GM12878 (cell line): ENCODE results near the gene P3H3. TPM values are rescaled to one million over a fixed set of nuclear protein-coding genes. Genes with fewer than 3 reads are reported as not detected.

ENCODE experiments used
- ATAC-seq: fragments of 200-7000 bp; cut with Tn5 transposase; 3 replicates; pipeline ENCODE4 v1.9.1; 2020; ENCODE audit warnings: mild to moderate bottlenecking, moderate library complexity
- BruUV-seq: library from RNA; stranded (reverse); fragments of 400-500 nt; replicated peaks from 2 replicates; lab custom pipeline; 2021; lab: Mats Ljungman, UMichigan
- CTCF ChIA-PET: fragments of 300-600 bp; sonication (Branson Sonifier 250); formaldehyde crosslinking; extraction: SDS; loops from one replicate; lab custom pipeline; 2021; ENCODE audit warnings: inconsistent platforms; lab: Yijun Ruan, JAX
- POLR2A ChIA-PET: fragments of 350-600 bp; formaldehyde crosslinking; extraction: SDS; loops from one replicate; lab custom pipeline; 2021; ENCODE audit warnings: inconsistent platforms; lab: Charles Lee
- RAD21 ChIA-PET: fragments of 300-600 bp; sonication (Branson Sonifier 250); formaldehyde crosslinking; loops from one replicate; lab custom pipeline; 2023; ENCODE audit warnings: antibody characterized with exemption; ENCODE audit not compliant: unreplicated experiment; lab: Charles Lee
- SMC1A ChIA-PET: fragments of 300-600 bp; sonication (Branson Sonifier 250); formaldehyde crosslinking; loops from one replicate; lab custom pipeline; 2023; ENCODE audit not compliant: unreplicated experiment, uncharacterized antibody; lab: Charles Lee
- DNase-seq: peaks from one replicate; pipeline ENCODE4 v3.0.0-alpha.2; 2011; ENCODE audit warnings: low read depth, low spot score
- FAIRE-seq: peaks from 3 replicates; lab custom pipeline; 2011; peaks lifted over from hg19 to GRCh38; lab: Jason Lieb, UNC
- H2AFZ ChIP-seq: 2 replicates; pipeline ENCODE4 v1.6.0; 2011; ENCODE audit warnings: low read depth, low read length, control low read depth; ENCODE audit not compliant: control insufficient read depth
- H3K27ac ChIP-seq: 2 replicates; pipeline ENCODE4 v1.5.1; 2011; ENCODE audit warnings: control low read depth; ENCODE audit not compliant: control insufficient read depth, insufficient read depth
- H3K27me3 ChIP-seq, 2 experiments: replicated peaks in 1 of 2; 2 replicates each; pipeline versions ENCODE4 v1.6.0 to v1.6.1; 2011; ENCODE audit warnings: low read length in 1 of 2; ENCODE audit not compliant: control insufficient read depth in 2 of 2, insufficient read depth in 2 of 2
- H3K36me3 ChIP-seq, 2 experiments: 2 replicates each; pipeline ENCODE4 v1.5.1; 2011; ENCODE audit warnings: low read length in 1 of 2; ENCODE audit not compliant: control insufficient read depth in 2 of 2, insufficient read depth in 2 of 2
- H3K4me1 ChIP-seq: 2 replicates; pipeline ENCODE4 v1.6.1; 2011; ENCODE audit warnings: mild to moderate bottlenecking, low read length, moderate library complexity, mixed read lengths; ENCODE audit not compliant: control insufficient read depth, insufficient read depth
- H3K4me2 ChIP-seq: 2 replicates; pipeline ENCODE4 v1.6.0; 2011; ENCODE audit warnings: control low read depth; ENCODE audit not compliant: control insufficient read depth, insufficient read depth
- H3K4me3 ChIP-seq: fragments of 200-600 bp; sonication (generic); 2 replicates; pipeline ENCODE4 v1.5.1; 2016
- H3K79me2 ChIP-seq: 2 replicates; pipeline ENCODE4 v1.6.0; 2011; ENCODE audit warnings: low read length; ENCODE audit not compliant: control insufficient read depth, insufficient read depth
- H3K9ac ChIP-seq: 2 replicates; pipeline ENCODE4 v1.8.0; 2011; ENCODE audit warnings: low read length, control low read depth, mixed read lengths; ENCODE audit not compliant: control insufficient read depth, insufficient read depth
- H3K9me3 ChIP-seq: replicated peaks from 3 replicates; pipeline ENCODE4 v1.5.1; 2011; ENCODE audit warnings: mild to moderate bottlenecking, low read length; ENCODE audit not compliant: control insufficient read depth, insufficient read depth
- H4K20me1 ChIP-seq: 2 replicates; pipeline ENCODE4 v1.6.0; 2011; ENCODE audit not compliant: control insufficient read depth, insufficient read depth
- ETV6 ChIP-seq, 2 experiments: fragments of 450-650 bp in 1 of 2; IDR thresholded peaks in 1 of 2; conservative IDR thresholded peaks in 1 of 2; 2 replicates each; pipeline ENCODE4 v1.6.1; 2014; ENCODE audit warnings: antibody characterized with exemption in 1 of 2, borderline replicate concordance in 1 of 2, low read depth in 1 of 2, mild to moderate bottlenecking in 1 of 2, moderate library complexity in 1 of 2
- NFXL1 ChIP-seq: fragments of 450-650 bp; IDR thresholded peaks from 2 replicates; pipeline ENCODE4 v1.6.1; 2017; ENCODE audit warnings: antibody characterized with exemption, mild to moderate bottlenecking, borderline replicate concordance
- NFYA ChIP-seq: IDR thresholded peaks from 2 replicates; pipeline ENCODE4 v1.6.1; 2011; ENCODE audit warnings: low read depth, mild to moderate bottlenecking, low read length, improper control_type of control experiment, borderline replicate concordance
- SKIL ChIP-seq: fragments of 450-650 bp; IDR thresholded peaks from 2 replicates; pipeline ENCODE4 v1.6.1; 2017; ENCODE audit warnings: mild to moderate bottlenecking, low read depth, inconsistent platforms; ENCODE audit not compliant: poor library complexity, severe bottlenecking
- SMC3 ChIP-seq: IDR thresholded peaks from 2 replicates; pipeline ENCODE4 v1.6.1; 2011; ENCODE audit warnings: low read length, improper control_type of control experiment, borderline replicate concordance
- TARDBP ChIP-seq: IDR thresholded peaks from 2 replicates; pipeline ENCODE4 v1.6.1; 2016; ENCODE audit warnings: borderline replicate concordance
- YBX1 ChIP-seq: fragments of 450-650 bp; IDR thresholded peaks from 2 replicates; pipeline ENCODE4 v1.6.1; 2016; ENCODE audit warnings: antibody characterized with exemption
- ZBTB33 ChIP-seq: fragments of 450-650 bp; IDR thresholded peaks from 2 replicates; pipeline ENCODE4 v1.6.1; 2017; ENCODE audit warnings: mild to moderate bottlenecking
- ZBTB40 ChIP-seq: fragments of 450-650 bp; IDR thresholded peaks from 2 replicates; pipeline ENCODE4 v1.6.1; 2016; ENCODE audit warnings: mild to moderate bottlenecking, moderate library complexity, borderline replicate concordance
- ZNF207 ChIP-seq: fragments of 450-650 bp; IDR thresholded peaks from 2 replicates; pipeline ENCODE4 v1.6.1; 2014; ENCODE audit warnings: antibody characterized with exemption, mild to moderate bottlenecking, borderline replicate concordance
- WGBS: methylation state at CpG from one replicate; pipeline ENCODE4 v1.1.6; 2016; ENCODE audit warnings: low lambda C conversion rate; ENCODE audit not compliant: insufficient replicate concordance, insufficient coverage; ENCODE audit errors: missing lambda C conversion rate; 5-methylcytosine and 5-hydroxymethylcytosine counted together
- in situ Hi-C: fragments of 300-500 bp; cut with MboI; formaldehyde crosslinking; loops from 9 replicates; pipeline ENCODE4 v1.14.3; 2018; ENCODE audit warnings: mixed read lengths
- intact Hi-C: fragments of 100-400 bp; cut with micrococcal nuclease; formaldehyde crosslinking; loops from one replicate; pipeline ENCODE4 v1.14.2; 2022; ENCODE audit not compliant: unreplicated experiment
- polyA plus RNA-seq, 11 experiments: library from polyadenylated mRNA; depleted of rRNA in 4 of 11; unstranded in 6 of 11; stranded (reverse) in 5 of 11; fragments of >200 nt; fragmentation: Nextera tagmentation in 4 of 11; fragmentation: Illumina TruSeq in 1 of 11; extraction: Ambion mirVana in 4 of 11; extraction: Trizol in 1 of 11; gene quantifications; 1 replicate in 1 of 11; 2 replicates in 10 of 11; pipeline versions ENCODE4 v1.2.1 to v1.2.3, GENCODE V29; 2011 to 2016; ENCODE audit warnings: inconsistent platforms in 2 of 11, missing spikeins in 2 of 11, low read depth in 1 of 11
- total RNA-seq, 4 experiments: library from RNA; depleted of rRNA in 3 of 4; stranded (reverse); fragments of >200 nt in 3 of 4; fragmentation: Illumina TruSeq in 1 of 4; extraction: Trizol in 1 of 4; gene quantifications; 2 replicates each; pipeline versions ENCODE4 v1.2.1 to v1.2.3, GENCODE V29; 2013 to 2021
- TF ChIP-seq, protein P1 (sequence below): IDR thresholded peaks from 2 replicates; pipeline ENCODE4 v1.6.1; 2011; ENCODE audit warnings: mild to moderate bottlenecking, low read depth, low read length, moderate library complexity; ENCODE audit not compliant: insufficient replicate concordance

The P3H3 gene
- total and polyA plus RNA-seq, 10 of the 15 experiments (the other 5 are each of a cell fraction or from before 2014, with no cell fraction given), result 0.03 to 0.21 (median 0.05) TPM; not detected in 7

- TF ChIP-seq SKIL (no peak), NFXL1 (no peak), ZNF207 (no peak), SMC3 (no peak), ETV6 (conservative IDR thresholded peaks at IDR 0.05 in 1 of 2, IDR thresholded peaks at IDR 0.05 in 1 of 2; ENCODE audit: borderline replicate concordance in 1 of 2, low read depth in 1 of 2) (no peak), TARDBP (no peak)
- TF ChIP-seq, protein P1, sequence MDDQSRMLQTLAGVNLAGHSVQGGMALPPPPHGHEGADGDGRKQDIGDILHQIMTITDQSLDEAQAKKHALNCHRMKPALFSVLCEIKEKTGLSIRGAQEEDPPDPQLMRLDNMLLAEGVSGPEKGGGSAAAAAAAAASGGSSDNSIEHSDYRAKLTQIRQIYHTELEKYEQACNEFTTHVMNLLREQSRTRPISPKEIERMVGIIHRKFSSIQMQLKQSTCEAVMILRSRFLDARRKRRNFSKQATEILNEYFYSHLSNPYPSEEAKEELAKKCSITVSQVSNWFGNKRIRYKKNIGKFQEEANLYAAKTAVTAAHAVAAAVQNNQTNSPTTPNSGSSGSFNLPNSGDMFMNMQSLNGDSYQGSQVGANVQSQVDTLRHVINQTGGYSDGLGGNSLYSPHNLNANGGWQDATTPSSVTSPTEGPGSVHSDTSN, result no peak
Observed at GRCh38 chr12:6816598-6816997, 11.6 kb upstream of the P3H3 start (continued).

- H3K4me3 ChIP-seq, result no peak overlapping the region
- ChIA-PET RAD21 (no interaction called here), CTCF (no interaction called here), POLR2A (no interaction called here), SMC1A (no interaction called here)
- no peaks in the 10 kb centered on the region for H3K79me2 ChIP-seq
- no peak overlapping the region for H2AFZ ChIP-seq
- 40% methylated on average over 8 of the region's 8 CpGs for WGBS
- DNase-seq (no peak), ATAC-seq (no peak), FAIRE-seq (no peak)
- no peaks in the 10 kb centered on the region for H3K36me3 ChIP-seq
- no peaks in the 10 kb centered on the region for H3K9me3 ChIP-seq
- H4K20me1 ChIP-seq, result no peaks in the 10 kb centered on the region
- no peak for TF ChIP-seq YBX1
- no peak for TF ChIP-seq ZBTB33
- no peak for TF ChIP-seq ZBTB40
- no peak for TF ChIP-seq NFYA
- no peak overlapping the region for H3K27ac ChIP-seq
- intact Hi-C loops (no loop called here), in situ Hi-C loops (no loop called here)
- H3K4me2 ChIP-seq, result no peak overlapping the region
- no peak overlapping the region for H3K9ac ChIP-seq
- H3K4me1 ChIP-seq, result peaks cover 4% of the 10 kb centered on the region; the same call in 1 of the 2 replicates
- H3K27me3 ChIP-seq, result peaks cover 2 to 8% of the 10 kb centered on the region in 2 experiments
- BruUV-seq, result no TSS peak
Observed at GRCh38 chr12:6817098-6817497, 11.1 kb upstream of the P3H3 start.
